Activated CD8-positive, alpha-beta memory T cell treated with anti-CD3 and anti-CD28 coated beads, Interleukin-2, amount 50 U/mL, for 24 hours (primary cell): Measurements from ENCODE around the gene ZYG11A.
A peak's percentile ranks its signal among the peaks of the same experiment; 100 is the strongest.

ENCODE experiments used
- DNase-seq: peaks from one replicate; pipeline ENCODE4 v3.0.0-alpha.2; 2020; ENCODE audit errors: extremely low read depth

ZYG11A gene

DNA sequence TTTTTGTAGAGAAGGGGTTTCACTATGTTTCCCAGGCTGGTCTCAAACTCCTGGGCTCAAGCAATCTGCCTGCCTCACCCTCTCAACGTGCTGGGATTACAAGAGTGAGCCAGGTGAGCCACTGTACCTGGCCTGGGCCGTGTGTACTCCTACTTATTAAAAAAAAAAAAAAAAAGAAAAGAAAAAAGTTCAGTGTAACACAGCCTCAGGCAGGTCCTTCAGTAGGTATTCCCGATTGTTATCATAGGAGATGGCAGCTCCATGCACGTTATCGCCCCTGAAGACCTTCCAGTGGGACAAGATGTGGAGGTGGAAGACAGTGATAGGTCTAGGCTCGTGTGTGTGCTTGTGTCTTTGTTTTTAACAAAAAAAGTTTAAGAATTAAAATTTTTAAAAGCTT lies 75.6 kb downstream of the ZYG11A start:
- DNase-seq: no peak

DNA sequence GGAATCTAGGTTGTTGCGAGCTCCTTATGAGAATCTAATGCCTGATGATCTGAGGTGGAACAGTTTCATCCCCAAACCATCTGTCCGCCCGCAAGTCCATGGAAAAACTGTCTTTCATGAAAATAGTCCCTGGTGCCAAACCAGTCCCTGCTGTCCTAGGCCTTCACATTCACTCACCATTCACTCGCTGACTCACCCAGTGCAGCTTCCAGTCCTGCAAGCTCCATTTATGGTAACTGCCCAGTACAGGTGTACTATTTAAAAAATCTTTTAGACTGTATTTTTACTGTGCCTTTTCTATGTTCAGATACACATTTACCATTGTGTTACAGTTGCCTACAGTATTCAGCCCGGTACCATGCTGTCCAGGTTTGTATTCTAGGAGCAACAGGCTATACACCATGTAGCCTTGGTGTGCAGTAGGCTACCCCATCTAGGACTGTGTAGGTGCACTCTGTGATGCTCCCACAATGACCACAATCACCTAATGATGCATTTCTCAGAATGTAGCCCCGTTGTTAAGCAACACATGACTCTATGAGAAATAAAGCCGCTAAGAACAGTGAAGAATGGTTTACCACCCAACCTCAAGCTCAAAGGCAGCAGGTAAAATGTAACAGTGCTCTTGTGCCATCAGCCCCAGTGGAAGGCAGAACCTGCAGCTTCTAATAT lies 76.6 kb downstream of the ZYG11A start:
- DNase-seq: no peak

DNA sequence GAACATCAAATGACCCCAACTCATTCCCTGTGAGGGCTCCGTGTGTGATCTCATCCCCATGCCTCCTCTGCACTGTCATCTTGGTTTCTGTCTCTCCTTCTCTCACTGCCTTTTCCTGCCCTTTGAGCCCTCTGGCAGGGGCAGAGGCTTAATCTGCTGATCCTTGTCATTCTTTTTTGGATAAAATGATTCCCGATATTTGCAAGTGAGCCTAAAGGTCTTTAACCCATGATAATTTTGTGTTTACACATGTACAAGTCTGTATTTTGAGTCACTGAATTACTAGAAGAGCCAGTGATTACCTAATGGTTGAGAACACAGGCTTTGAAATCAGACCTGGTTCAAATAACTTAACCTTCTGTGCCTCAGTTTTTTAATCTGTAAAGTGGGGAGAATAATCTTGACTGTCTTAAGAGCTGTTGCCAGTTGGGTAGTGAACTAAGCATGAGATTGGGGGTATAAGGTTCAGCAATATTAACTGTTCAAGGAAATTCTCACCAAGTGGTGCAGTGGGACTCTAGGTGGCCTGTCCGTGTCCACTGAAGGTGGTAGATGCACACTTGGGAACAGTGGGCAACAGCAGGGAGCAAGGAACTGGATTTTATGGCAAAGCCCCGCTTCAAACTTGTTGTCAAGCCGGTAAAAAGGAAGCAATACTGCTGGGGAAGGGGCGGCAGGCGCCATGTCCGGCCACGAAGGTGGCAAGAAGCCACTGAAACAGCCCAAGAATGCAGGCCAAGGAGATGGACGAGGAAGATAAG lies 77.3 kb downstream of the ZYG11A start:
- DNase-seq: no peak

DNA sequence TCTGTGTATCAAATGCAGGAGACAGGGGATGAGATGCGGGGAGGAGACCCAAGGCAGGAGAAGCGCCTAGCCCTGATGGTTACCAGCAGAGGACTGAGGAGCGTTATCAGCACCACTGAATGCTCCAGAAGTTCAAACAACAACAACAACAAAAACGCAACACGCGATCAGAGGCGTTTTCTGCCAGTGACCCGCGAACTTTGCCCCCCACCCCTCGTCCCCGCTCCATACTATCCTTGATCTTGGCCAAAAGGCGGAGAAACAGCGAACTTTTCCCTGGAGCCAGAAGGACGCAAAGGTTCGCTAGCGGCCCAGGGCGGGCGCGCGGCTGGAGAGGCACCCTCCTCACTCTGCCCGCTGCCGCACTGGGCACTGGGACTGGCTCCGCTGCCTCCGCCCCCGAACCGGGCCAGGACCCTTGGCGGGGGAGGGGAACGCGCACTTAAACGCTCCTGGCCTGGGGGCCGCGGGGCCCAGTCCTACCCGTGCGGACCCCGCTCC lies 78.3 kb downstream of the ZYG11A start:
- DNase-seq: no peak

DNA sequence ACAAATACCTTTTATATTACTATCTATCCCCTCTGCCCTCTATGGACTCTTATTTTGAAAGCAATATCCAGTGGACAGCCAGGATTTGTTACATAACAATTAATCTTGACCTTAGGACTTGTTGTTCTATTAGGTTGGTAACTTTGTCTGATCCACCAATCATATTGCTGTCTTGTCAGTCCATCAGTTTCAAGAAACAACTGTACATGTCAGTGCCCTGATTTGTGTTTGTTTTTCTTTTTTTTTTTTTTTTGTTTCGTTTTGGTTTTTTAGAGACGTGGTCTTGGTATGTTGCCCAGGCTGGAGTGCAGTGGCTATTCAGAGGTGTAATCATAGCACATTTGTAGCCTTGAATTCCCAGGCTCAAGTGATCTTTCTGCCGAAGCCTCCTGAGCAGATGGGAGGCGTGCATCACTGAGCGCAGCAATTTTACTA lies 83.0 kb downstream of the ZYG11A start:
- DNase-seq: no peak

DNA sequence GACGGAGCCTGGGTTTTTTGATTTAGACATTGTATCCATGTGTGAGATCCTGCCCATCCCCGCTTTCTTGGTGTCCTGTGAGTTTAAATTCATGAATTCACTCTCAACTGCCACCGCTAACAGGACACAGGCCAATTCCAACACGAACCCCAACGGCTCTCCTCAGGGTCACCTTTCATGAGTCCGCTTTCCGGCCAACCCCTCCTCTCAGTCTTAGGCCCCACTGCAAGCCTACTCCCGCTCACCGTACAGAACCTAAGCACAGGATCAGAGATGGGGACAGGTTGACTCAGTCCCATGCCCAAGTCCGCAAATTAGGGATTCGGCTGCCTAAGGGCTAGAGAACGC lies 84.3 kb downstream of the ZYG11A start:
- no peak for DNase-seq

DNA sequence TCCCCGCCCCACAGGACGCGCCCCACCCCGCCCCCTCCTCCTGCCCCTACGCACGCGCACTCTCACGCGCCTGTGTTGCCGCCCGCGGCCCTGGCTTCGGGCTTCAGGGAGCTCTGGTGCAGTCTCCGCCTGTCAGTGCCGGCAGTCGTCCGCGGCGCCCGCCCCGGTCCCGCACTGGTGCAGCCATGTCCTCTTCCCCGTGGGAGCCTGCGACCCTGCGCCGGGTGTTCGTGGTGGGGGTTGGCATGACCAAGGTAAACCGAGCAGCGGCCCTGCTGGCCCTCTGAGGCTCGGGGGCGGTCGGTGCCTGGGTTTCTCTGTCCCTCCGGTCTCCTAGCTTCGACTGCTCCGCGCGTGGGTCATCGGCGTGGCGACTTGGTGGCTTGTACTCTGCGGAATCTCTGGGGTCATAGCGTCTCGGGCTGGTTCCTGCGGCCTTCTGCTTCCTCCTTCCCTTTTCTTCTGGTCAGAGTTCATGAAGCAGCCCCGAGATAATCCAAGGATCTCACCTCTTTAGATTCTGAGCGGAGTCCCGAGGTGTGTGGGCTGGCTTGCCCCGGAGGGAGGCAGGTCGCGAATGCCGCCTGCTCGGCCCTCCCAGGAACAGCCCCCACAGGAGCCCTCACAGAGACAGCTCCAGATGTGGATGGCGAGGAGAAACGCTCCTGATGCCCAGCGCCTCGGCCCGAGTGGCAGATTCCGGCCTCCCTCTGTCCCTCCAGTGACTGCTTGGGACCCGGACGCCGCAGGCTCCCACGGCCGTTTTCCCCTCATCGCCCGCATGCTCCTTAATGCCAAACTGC lies 84.9 kb downstream of the ZYG11A start, which contains the start of gene SCP2:
SCP2 (plus strand) TSS at position 65 of the 803 bp plus-strand sequence; CDS start at position 186, 121 bp downstream.
- DNase-seq: peak; percentile 45

DNA sequence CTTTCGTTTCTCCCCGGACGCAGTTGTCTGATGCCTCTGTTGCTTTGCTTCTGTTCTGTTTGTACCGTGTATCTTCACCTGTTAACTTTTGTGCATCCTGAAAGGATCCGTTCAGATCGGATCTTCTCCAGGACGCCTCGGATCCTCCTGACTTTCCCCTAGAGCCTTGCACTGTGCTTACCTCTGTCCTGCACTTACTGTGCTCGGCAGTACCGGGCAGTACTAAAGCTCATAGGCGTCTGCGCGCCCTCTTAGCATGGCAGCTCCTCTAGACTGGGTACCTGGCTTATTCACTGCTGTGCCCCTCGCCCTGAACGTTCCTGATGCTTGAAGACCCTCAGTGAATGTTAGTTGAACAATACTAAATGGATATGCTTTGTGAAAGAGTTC lies 85.5 kb downstream of the ZYG11A start:
- DNase-seq: no peak

DNA sequence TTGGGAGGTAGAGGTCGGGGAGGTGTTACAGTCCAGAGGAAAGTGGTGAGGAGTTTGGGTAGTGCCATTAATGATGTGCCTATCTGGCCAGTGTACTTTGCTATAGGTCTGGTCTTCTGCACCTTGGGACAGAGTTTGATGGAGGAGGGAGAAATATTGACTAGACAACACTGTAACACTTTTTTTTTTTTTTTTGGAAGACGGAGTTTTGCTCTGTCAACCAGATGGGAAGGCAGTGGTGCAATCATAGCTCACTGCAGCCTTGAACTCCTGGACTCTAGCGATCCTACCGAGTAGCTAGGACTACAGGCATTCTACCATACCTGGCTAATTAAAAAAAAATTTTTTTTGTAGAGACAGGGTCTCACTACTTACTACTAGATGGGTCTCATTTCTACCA lies 86.5 kb downstream of the ZYG11A start:
- DNase-seq: no peak

DNA sequence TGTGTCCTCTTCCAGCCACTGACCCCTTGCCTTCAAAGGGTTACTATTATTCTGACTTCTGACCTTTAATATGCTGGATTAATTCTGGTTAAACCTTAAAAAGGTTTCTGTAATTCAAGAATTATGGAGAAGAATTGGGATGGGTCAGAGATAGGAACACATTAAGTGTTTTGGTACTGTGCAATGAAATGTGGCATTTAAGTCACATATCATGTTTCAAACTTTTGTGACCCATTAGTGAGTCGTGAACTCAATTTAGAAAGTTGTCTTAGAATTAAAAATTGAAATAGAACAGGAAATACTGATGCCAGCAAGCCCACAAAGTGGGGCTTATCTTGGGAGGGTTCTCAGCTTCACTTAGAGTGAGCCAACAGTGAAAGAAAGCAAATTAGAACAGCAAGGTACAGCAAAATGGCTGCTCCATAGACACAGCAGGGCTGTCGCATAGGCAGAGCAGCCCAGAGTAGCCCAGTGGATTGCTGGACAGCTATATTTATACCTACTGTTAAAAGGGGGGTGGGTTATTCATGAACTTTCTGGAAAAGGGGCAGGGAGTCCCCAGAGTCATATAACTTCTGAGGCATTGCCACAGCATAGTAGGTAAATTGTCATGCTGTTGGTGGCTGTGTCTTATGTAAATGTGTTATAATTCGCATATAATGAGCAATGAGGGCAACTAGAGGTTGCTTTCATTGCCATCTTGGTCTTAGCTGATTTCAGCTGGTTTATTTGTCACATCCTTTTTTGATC lies 95.0 kb downstream of the ZYG11A start:
- no peak for DNase-seq

DNA sequence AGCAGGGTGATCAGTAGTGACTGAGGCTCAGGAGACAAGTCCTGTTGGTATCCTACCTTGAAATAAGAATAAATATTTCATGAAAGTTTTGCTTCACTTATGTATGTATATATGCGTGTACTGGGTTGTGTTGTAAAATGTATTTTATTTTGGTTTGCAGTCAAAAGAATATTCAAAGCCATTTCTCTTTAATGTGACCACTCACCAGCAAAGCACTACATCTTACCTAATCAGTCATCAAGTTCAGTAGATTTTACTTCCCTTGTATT lies 95.6 kb downstream of the ZYG11A start:
- no peak for DNase-seq

DNA sequence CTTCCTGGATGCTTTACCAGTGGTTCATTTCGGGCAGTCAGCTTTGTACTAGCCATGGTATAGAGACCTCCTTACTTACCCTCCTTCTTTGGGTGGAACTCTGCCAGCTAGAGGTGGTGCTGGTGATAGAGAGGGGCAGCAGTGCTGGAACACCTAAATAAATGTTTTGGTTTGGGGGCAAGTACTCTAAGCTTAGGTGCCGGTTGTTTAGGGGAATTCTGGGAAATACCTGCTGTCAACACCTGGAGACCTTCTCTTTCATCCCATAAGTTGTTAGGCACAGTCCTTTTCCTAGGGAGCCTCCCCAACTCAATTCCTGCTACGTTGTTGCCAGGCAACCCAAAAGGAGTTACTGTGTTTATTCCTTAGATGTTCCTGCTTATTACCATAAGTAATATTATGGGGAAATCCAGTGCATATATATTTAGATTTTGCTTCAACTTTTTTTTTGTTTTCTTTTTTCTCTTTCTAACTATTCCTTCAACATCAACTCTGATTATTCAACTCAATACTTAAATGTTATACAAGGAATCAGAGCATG lies 101.4 kb downstream of the ZYG11A start:
- DNase-seq: no peak

DNA sequence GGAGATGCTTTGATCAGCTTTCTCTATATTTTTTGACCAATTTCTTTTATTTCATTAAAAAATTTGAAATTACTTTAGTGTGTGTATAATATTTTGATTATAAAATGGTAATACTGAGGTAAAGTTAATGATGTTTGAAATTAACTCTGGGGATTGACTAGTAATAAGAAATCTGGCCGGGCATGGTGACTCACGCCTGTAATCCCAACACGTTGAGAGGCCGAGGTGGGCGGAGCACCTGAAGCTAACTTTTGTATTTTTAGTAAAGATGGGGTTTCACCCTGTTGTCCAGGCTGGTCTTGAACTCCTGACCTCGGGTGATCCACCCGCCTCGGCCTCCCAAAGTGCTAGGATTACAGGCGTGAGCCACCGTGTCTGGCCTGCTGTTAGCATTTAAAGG lies 102.0 kb downstream of the ZYG11A start:
- DNase-seq: no peak
